Activated naive CD4-positive, alpha-beta T cell treated with anti-CD3 and anti-CD28 coated beads, Interleukin-2, amount 10 ng/mL, durations not matched to agents 7 days and 5 days (primary cell): Measurements from ENCODE around the gene VIPR2.
A peak's percentile ranks its signal among the peaks of the same experiment; 100 is the strongest.

Experiments used
- CTCF ChIA-PET: fragments of 350-600 bp; sonication (Branson Sonifier 250); formaldehyde crosslinking; loops from one replicate; lab custom pipeline; 2021; ENCODE audit warnings: antibody characterized with exemption; lab: Charles Lee
- DNase-seq: peaks from one replicate; pipeline ENCODE4 v3.0.0-alpha.2; 2020
- H3K27ac Mint-ChIP-seq: one replicate; pipeline ENCODE4 v1.8.0; 2021; ENCODE audit warnings: mild to moderate bottlenecking, moderate library complexity, mixed read lengths
- H3K27me3 Mint-ChIP-seq: one replicate; pipeline ENCODE4 v1.8.0; 2021; ENCODE audit warnings: mild to moderate bottlenecking, mixed read lengths
- H3K36me3 Mint-ChIP-seq: one replicate; pipeline ENCODE4 v1.8.0; 2021; ENCODE audit warnings: mixed read lengths
- H3K4me1 Mint-ChIP-seq: one replicate; pipeline ENCODE4 v1.8.0; 2021; ENCODE audit warnings: mixed read lengths
- H3K4me3 Mint-ChIP-seq: one replicate; pipeline ENCODE4 v1.8.0; 2021; ENCODE audit warnings: mild to moderate bottlenecking, moderate library complexity, mixed read lengths
- H3K9me3 Mint-ChIP-seq: one replicate; pipeline ENCODE4 v1.8.0; 2021; ENCODE audit warnings: mixed read lengths

VIPR2 gene

GRCh38 chr7:159115601-159116501 is 28.8 kb downstream of the VIPR2 start:
- CTCF ChIA-PET: no interaction called here
- Mint-ChIP-seq H3K27me3 (peaks cover 76% of the 10 kb centered on the region), H3K4me3 (no peak overlapping the region), H3K9me3 (peaks cover 4% of the 10 kb centered on the region), H3K36me3 (no peaks in the 10 kb centered on the region), H3K27ac (no peak overlapping the region), H3K4me1 (peaks cover 4% of the 10 kb centered on the region)
- peak; percentile 7 for DNase-seq

GRCh38 chr7:159114981-159115380 is 29.7 kb downstream of the VIPR2 start:
- peaks cover 77% of the 10 kb centered on the region for H3K27me3 Mint-ChIP-seq

GRCh38 chr7:159114096-159114495 is 30.6 kb downstream of the VIPR2 start:
- CTCF ChIA-PET: no interaction called here

More at GRCh38 chr7:159114981-159115380, 29.7 kb downstream of the VIPR2 start:
- H3K4me1 Mint-ChIP-seq: peaks cover 4% of the 10 kb centered on the region
- CTCF ChIA-PET: no interaction called here
- no peak overlapping the region for H3K27ac Mint-ChIP-seq
- peaks cover 4% of the 10 kb centered on the region for H3K9me3 Mint-ChIP-seq
- H3K36me3 Mint-ChIP-seq: no peaks in the 10 kb centered on the region
- H3K4me3 Mint-ChIP-seq: no peak overlapping the region
- no peak for DNase-seq

GRCh38 chr7:159113056-159113455 is 31.6 kb downstream of the VIPR2 start:
- no peak overlapping the region for H3K4me3 Mint-ChIP-seq
- CTCF ChIA-PET: no interaction called here

More at GRCh38 chr7:159114096-159114495, 30.6 kb downstream of the VIPR2 start:
- Mint-ChIP-seq H3K4me3 (no peak overlapping the region), H3K27ac (no peak overlapping the region), H3K27me3 (peaks cover 75% of the 10 kb centered on the region), H3K9me3 (peaks cover 4% of the 10 kb centered on the region), H3K36me3 (no peaks in the 10 kb centered on the region), H3K4me1 (peaks cover 4% of the 10 kb centered on the region)
- DNase-seq: peak; percentile 11

GRCh38 chr7:159112136-159113011 is 32.3 kb downstream of the VIPR2 start:
- Mint-ChIP-seq H3K27ac (peak overlapping the region; percentile 45), H3K36me3 (no peaks in the 10 kb centered on the region), H3K9me3 (peaks cover 4% of the 10 kb centered on the region), H3K4me3 (no peak overlapping the region), H3K27me3 (peaks cover 64% of the 10 kb centered on the region), H3K4me1 (peaks cover 4% of the 10 kb centered on the region)
- peak; percentile 34 for DNase-seq
- CTCF ChIA-PET: no interaction called here

More at GRCh38 chr7:159113056-159113455, 31.6 kb downstream of the VIPR2 start:
- peaks cover 69% of the 10 kb centered on the region for H3K27me3 Mint-ChIP-seq
- H3K36me3 Mint-ChIP-seq: no peaks in the 10 kb centered on the region
- H3K9me3 Mint-ChIP-seq: peaks cover 4% of the 10 kb centered on the region
- peak; percentile 4 for DNase-seq
- peaks cover 4% of the 10 kb centered on the region for H3K4me1 Mint-ChIP-seq
- H3K27ac Mint-ChIP-seq: no peak overlapping the region

GRCh38 chr7:159109653-159110035 is 35.0 kb downstream of the VIPR2 start:
- CTCF ChIA-PET: no interaction called here
- peaks cover 11% of the 10 kb centered on the region for H3K4me1 Mint-ChIP-seq
- H3K9me3 Mint-ChIP-seq: peaks cover 4% of the 10 kb centered on the region
- DNase-seq: peak; percentile 14
- H3K27ac Mint-ChIP-seq: no peak overlapping the region
- peaks cover 53% of the 10 kb centered on the region for H3K27me3 Mint-ChIP-seq
- H3K36me3 Mint-ChIP-seq: no peaks in the 10 kb centered on the region
- no peak overlapping the region for H3K4me3 Mint-ChIP-seq

GRCh38 chr7:159108941-159109652 is 35.6 kb downstream of the VIPR2 start:
- CTCF ChIA-PET: no interaction called here
- no peak overlapping the region for H3K27ac Mint-ChIP-seq
- no peak for DNase-seq
- H3K4me3 Mint-ChIP-seq: no peak overlapping the region
- peaks cover 4% of the 10 kb centered on the region for H3K9me3 Mint-ChIP-seq
- no peaks in the 10 kb centered on the region for H3K36me3 Mint-ChIP-seq
- H3K4me1 Mint-ChIP-seq: peaks cover 12% of the 10 kb centered on the region
- peaks cover 47% of the 10 kb centered on the region for H3K27me3 Mint-ChIP-seq

GRCh38 chr7:159108491-159108890 is 36.2 kb downstream of the VIPR2 start:
- Mint-ChIP-seq H3K36me3 (no peaks in the 10 kb centered on the region), H3K9me3 (peaks cover 4% of the 10 kb centered on the region), H3K27me3 (peaks cover 42% of the 10 kb centered on the region), H3K4me3 (no peak overlapping the region), H3K4me1 (peaks cover 12% of the 10 kb centered on the region), H3K27ac (no peak overlapping the region)
- CTCF ChIA-PET: no interaction called here
- no peak for DNase-seq

- CTCF ChIA-PET: interaction anchor here (0.8 kb wide), 1 partner anchor 62 kb away, joined by 3 read pairs; no protein-coding TSS in a partner anchor
- Mint-ChIP-seq H3K36me3 (no peaks in the 10 kb centered on the region), H3K4me1 (peaks cover 11% of the 10 kb centered on the region), H3K4me3 (no peak overlapping the region), H3K9me3 (peaks cover 4% of the 10 kb centered on the region), H3K27me3 (peaks cover 30% of the 10 kb centered on the region), H3K27ac (no peak overlapping the region)
- peak; percentile 15 for DNase-seq
Measured at GRCh38 chr7:159107161-159107892, 37.3 kb downstream of the VIPR2 start.

GRCh38 chr7:159105832-159106811 is 38.5 kb downstream of the VIPR2 start:
- no peak overlapping the region for H3K27ac Mint-ChIP-seq
- H3K27me3 Mint-ChIP-seq: peaks cover 22% of the 10 kb centered on the region
- H3K36me3 Mint-ChIP-seq: no peaks in the 10 kb centered on the region
- H3K4me3 Mint-ChIP-seq: no peak overlapping the region
- peaks cover 10% of the 10 kb centered on the region for H3K9me3 Mint-ChIP-seq
- peaks cover 7% of the 10 kb centered on the region for H3K4me1 Mint-ChIP-seq
- CTCF ChIA-PET: no interaction called here
- peak; percentile 5 for DNase-seq

GRCh38 chr7:159105066-159105780 is 39.4 kb downstream of the VIPR2 start:
- peaks cover 7% of the 10 kb centered on the region for H3K4me1 Mint-ChIP-seq
- no peak overlapping the region for H3K4me3 Mint-ChIP-seq
- CTCF ChIA-PET: no interaction called here
- peaks cover 1% of the 10 kb centered on the region for H3K36me3 Mint-ChIP-seq
- H3K9me3 Mint-ChIP-seq: peaks cover 16% of the 10 kb centered on the region
- H3K27me3 Mint-ChIP-seq: peaks cover 18% of the 10 kb centered on the region
- peak; percentile 15 for DNase-seq
- no peak overlapping the region for H3K27ac Mint-ChIP-seq
